ENCODE data around the gene SPPL3. TPM values are rescaled to one million over a fixed set of nuclear protein-coding genes. Genes with fewer than 3 reads are reported as not detected.

SPPL3 gene
- total RNA-seq, 1 donor from 2014 or later, result 20.4 TPM

DNA sequence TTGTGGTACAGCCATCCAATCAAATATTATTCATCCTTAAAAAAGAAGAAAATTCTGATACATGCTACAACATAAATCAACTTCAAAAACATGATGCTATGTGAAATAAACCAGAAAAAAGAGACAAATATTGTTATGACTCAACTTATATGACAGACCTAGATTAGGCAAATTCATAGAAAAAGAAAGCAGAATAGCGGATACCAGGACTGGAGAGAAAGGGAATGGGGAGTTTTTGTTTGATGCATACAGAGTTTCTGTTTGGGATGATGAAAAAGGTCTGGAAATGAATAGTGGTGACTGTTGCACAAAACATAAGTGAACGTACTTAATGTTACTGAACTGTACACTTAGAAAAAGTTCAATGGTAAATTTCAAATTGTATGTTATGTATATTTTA lies 82.3 kb downstream of the SPPL3 start:
- no peak overlapping the region for H3K4me3 ChIP-seq
- no peaks in the 10 kb centered on the region for H3K36me3 ChIP-seq
- DNase-seq (ENCODE audit: low spot score in 2 of 2), result no peak
- TF ChIP-seq, protein P1, sequence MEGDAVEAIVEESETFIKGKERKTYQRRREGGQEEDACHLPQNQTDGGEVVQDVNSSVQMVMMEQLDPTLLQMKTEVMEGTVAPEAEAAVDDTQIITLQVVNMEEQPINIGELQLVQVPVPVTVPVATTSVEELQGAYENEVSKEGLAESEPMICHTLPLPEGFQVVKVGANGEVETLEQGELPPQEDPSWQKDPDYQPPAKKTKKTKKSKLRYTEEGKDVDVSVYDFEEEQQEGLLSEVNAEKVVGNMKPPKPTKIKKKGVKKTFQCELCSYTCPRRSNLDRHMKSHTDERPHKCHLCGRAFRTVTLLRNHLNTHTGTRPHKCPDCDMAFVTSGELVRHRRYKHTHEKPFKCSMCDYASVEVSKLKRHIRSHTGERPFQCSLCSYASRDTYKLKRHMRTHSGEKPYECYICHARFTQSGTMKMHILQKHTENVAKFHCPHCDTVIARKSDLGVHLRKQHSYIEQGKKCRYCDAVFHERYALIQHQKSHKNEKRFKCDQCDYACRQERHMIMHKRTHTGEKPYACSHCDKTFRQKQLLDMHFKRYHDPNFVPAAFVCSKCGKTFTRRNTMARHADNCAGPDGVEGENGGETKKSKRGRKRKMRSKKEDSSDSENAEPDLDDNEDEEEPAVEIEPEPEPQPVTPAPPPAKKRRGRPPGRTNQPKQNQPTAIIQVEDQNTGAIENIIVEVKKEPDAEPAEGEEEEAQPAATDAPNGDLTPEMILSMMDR (IDR thresholded peaks at IDR 0.05), result no peak
- H3K27me3 ChIP-seq, result no peaks in the 10 kb centered on the region
- H3K27ac ChIP-seq, result no peak overlapping the region
- intact Hi-C loops (cut with DNase I), result no loop called here
- no peaks in the 10 kb centered on the region for H3K4me1 ChIP-seq
- no peaks in the 10 kb centered on the region for H3K9me3 ChIP-seq

DNA sequence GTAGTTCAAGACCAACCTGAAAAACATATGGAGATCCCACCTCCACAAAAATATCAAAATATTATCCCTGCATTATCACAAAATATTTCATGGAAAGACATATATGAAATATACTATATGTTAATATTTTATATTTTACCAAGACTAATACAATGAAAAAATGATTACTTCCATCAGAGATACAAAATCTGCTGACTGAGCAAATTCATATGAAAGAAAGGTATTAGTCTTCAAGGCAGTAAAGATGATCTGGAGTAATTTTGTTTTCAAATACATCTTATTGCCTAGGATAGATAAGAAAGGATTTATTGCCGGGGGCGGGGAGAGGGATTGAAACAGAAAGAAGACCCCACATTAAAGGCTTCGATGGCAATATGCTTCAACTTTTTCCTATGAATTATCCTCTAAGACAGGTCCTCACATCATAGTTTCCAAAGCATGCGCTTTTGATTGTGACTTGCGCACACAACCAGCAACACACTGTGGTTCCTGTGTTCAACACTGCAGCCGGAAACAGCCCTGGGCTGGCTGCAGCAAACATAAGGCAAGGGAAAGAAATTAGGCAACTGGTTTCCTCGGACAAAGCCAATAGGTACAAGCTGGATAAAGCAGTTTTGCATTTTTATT lies 83.2 kb downstream of the SPPL3 start:
- Histone ChIP-seq H3K27ac (no peak overlapping the region), H3K27me3 (no peaks in the 10 kb centered on the region), H3K9me3 (no peaks in the 10 kb centered on the region), H3K4me1 (no peaks in the 10 kb centered on the region), H3K36me3 (no peaks in the 10 kb centered on the region), H3K4me3 (no peak overlapping the region)
- TF ChIP-seq, protein P1 (IDR thresholded peaks at IDR 0.05), result no peak
- no peak for DNase-seq (ENCODE audit: low spot score in 2 of 2)
- intact Hi-C loops (cut with DNase I), result no loop called here

DNA sequence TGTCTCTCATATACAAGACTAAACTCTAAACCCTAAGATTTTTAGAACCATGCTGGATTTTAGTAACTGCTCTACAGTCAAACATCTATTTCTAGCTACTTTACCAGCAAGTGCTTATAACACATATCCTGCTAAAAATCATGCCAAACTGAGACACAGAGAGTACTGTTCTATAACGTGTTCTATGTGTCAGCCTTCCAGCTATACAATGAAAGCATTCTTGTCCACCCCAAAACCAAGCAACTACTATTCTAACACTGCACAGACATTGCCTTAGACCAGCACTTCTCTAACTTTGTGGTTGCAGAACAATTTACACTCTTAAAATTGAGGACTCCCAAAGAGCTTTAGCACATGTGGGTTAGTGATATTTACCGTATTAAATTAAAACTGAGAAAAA lies 85.7 kb downstream of the SPPL3 start:
- no peaks in the 10 kb centered on the region for H3K9me3 ChIP-seq
- no peak overlapping the region for H3K4me3 ChIP-seq
- H3K4me1 ChIP-seq, result peaks cover 0 to 3% of the 10 kb centered on the region in 2 donors
- no peaks in the 10 kb centered on the region for H3K27me3 ChIP-seq
- intact Hi-C loops (cut with DNase I), result no loop called here
- no peak overlapping the region for H3K27ac ChIP-seq
- H3K36me3 ChIP-seq, result no peaks in the 10 kb centered on the region
- TF ChIP-seq, protein P1 (IDR thresholded peaks at IDR 0.05), result no peak
- no peak for DNase-seq (ENCODE audit: low spot score in 2 of 2)

DNA sequence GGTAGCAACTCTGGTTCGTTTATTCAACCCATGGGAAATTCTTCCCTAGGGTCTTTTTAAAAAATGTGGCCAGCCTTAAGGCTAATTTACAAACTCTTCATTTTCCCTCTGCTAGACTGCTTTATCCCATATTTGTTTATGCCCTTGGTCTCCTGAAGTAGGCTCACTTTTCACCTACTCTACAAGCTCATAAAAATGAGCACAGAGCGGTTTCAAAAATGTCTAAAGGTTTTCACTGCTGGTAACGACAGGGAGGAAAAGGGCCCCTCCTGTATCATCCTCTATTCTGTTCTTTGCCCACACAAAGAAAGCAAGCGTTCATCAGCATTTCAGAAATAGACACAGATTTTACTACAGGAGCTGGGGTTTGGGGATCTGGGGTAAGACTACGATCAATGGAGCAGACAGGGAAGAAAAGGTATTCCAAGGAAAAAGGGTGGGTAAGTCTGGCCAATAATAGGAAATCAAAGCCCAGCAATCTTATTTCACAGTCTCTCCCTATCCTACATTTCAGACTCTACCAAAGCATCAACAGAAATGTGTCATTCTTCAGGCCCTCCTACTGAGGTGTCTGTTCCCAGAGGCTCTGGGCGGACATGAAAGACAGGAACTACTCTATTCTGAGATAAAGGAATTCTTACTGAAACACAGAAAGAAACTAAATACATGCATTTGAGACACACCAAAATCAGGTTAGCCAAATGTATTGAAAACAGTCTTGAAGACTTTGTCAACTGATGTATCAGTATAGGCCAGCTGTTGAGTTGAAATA lies 86.4 kb downstream of the SPPL3 start:
- H3K4me1 ChIP-seq, result peaks cover 0 to 3% of the 10 kb centered on the region in 2 donors
- TF ChIP-seq, protein P1 (IDR thresholded peaks at IDR 0.05), result no peak
- no peaks in the 10 kb centered on the region for H3K9me3 ChIP-seq
- no peaks in the 10 kb centered on the region for H3K36me3 ChIP-seq
- no peaks in the 10 kb centered on the region for H3K27me3 ChIP-seq
- H3K27ac ChIP-seq, result no peak overlapping the region
- DNase-seq (ENCODE audit: low spot score in 2 of 2), result no peak
- intact Hi-C loops (cut with DNase I), result no loop called here
- H3K4me3 ChIP-seq, result no peak overlapping the region

DNA sequence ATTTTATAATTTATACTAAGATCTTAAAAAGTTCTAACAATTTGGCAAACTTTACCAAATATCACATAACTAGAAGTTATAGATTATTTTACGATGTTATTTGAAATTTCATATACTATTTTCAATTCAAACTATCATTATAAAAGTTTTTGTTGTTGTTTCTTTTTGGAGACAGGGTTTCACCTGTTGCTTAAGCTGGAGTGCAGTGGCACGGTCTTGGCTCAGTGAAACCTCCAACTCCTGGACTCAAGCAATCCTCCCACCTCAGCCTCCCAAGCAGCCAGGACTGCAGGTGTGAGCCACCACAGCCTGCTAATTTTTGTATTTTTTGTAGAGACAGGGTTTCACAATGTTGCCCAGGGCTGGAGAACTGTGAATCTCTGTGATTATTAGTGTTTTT lies 87.8 kb downstream of the SPPL3 start:
- intact Hi-C loops (cut with DNase I), result no loop called here
- no peak for DNase-seq (ENCODE audit: low spot score in 2 of 2)
- TF ChIP-seq, protein P1 (IDR thresholded peaks at IDR 0.05), result no peak
- H3K36me3 ChIP-seq, result no peaks in the 10 kb centered on the region
- H3K27ac ChIP-seq, result no peak overlapping the region
- no peaks in the 10 kb centered on the region for H3K27me3 ChIP-seq
- H3K9me3 ChIP-seq, result no peaks in the 10 kb centered on the region
- no peak overlapping the region for H3K4me3 ChIP-seq
- H3K4me1 ChIP-seq, result peaks cover 0 to 3% of the 10 kb centered on the region in 2 donors

Data from ascending aorta (tissue), 2 donors.